Liver (tissue), 9 donors: ENCODE data around the gene RORC. TPM values are rescaled to one million over a fixed set of nuclear protein-coding genes. Genes with fewer than 3 reads are reported as not detected.
"Not testable (repeated sequence)": the region's sequence is repeated elsewhere in the genome, so short reads cannot be mapped to it uniquely, and the experiment has no call there.

Source experiments
- DNase-seq: peaks from one replicate; pipeline ENCODE4 v3.0.0-alpha.2; 2017; ENCODE audit warnings: low spot score
- H3K27ac ChIP-seq, 2 donors: one replicate each; pipeline ENCODE4 v1.7.0; 2013; ENCODE audit warnings: inconsistent platforms in 2 of 2, low read length in 2 of 2, control low read depth in 1 of 2, low read depth in 1 of 2, mild to moderate bottlenecking in 1 of 2
- H3K27me3 ChIP-seq, 4 donors: one replicate each; pipeline versions ENCODE4 v1.6.1 to v1.7.0; 2013; ENCODE audit warnings: low read length in 3 of 4, inconsistent platforms in 1 of 4, mild to moderate bottlenecking in 1 of 4, moderate library complexity in 1 of 4; ENCODE audit not compliant: control insufficient read depth in 4 of 4, insufficient read depth in 4 of 4
- H3K36me3 ChIP-seq, 4 donors: one replicate each; pipeline versions ENCODE4 v1.6.1 to v1.7.0; 2013; ENCODE audit warnings: low read length in 3 of 4, mild to moderate bottlenecking in 3 of 4, low read depth in 1 of 4, moderate library complexity in 1 of 4; ENCODE audit not compliant: control insufficient read depth in 4 of 4, insufficient read depth in 3 of 4
- H3K4me1 ChIP-seq, 4 donors: one replicate each; pipeline versions ENCODE4 v1.6.1 to v1.7.0; 2013; ENCODE audit warnings: low read length in 3 of 4, mild to moderate bottlenecking in 3 of 4, moderate library complexity in 1 of 4; ENCODE audit not compliant: control insufficient read depth in 4 of 4, insufficient read depth in 4 of 4
- H3K4me3 ChIP-seq, 3 donors: one replicate each; pipeline versions ENCODE4 v1.6.1 to v1.7.0; 2013; ENCODE audit warnings: low read length in 3 of 3, control low read depth in 1 of 3, low read depth in 1 of 3, mild to moderate bottlenecking in 1 of 3
- H3K9ac ChIP-seq, 2 donors: one replicate each; pipeline ENCODE4 v1.7.0; 2013; ENCODE audit warnings: low read length in 2 of 2, mild to moderate bottlenecking in 2 of 2, moderate library complexity in 2 of 2, control low read depth in 1 of 2, low read depth in 1 of 2
- H3K9me3 ChIP-seq, 4 donors: one replicate each; pipeline versions ENCODE4 v1.6.1 to v1.7.0; 2013; ENCODE audit warnings: low read length in 3 of 4; ENCODE audit not compliant: control insufficient read depth in 4 of 4
- FOXA1 ChIP-seq: IDR thresholded peaks from 2 replicates; pipeline ENCODE4 v1.6.1; 2016; ENCODE audit warnings: antibody characterized with exemption
- FOXA2 ChIP-seq: IDR thresholded peaks from 2 replicates; pipeline ENCODE4 v1.6.1; 2016; ENCODE audit warnings: antibody characterized with exemption
- GABPA ChIP-seq, 2 donors: IDR thresholded peaks in 1 of 2; conservative IDR thresholded peaks in 1 of 2; 2 replicates each; pipeline ENCODE4 v1.6.1; 2016; ENCODE audit warnings: antibody characterized with exemption in 2 of 2, mild to moderate bottlenecking in 1 of 2, moderate library complexity in 1 of 2
- JUND ChIP-seq, 2 donors: IDR thresholded peaks; 2 replicates each; pipeline ENCODE4 v1.6.1; 2016; ENCODE audit warnings: antibody characterized with exemption in 2 of 2
- NR2F2 ChIP-seq: IDR thresholded peaks from 2 replicates; pipeline ENCODE4 v1.6.1; 2016; ENCODE audit warnings: antibody characterized with exemption
- SP1 ChIP-seq: IDR thresholded peaks from 2 replicates; pipeline ENCODE4 v1.6.1; 2018; ENCODE audit warnings: antibody characterized with exemption, mild to moderate bottlenecking
- TAF1 ChIP-seq: conservative IDR thresholded peaks from 2 replicates; pipeline ENCODE4 v1.6.1; 2016; ENCODE audit warnings: antibody characterized with exemption, mild to moderate bottlenecking
- WGBS: extraction: QIAGEN DNeasy Blood & Tissue Kit; methylation state at CpG from one replicate; pipeline ENCODE4 v1.1.7; 2013; 5-methylcytosine and 5-hydroxymethylcytosine counted together
- polyA plus RNA-seq, 2 donors: library from polyadenylated mRNA; stranded (reverse) in 1 of 2; unstranded in 1 of 2; fragments of 200-250 nt in 1 of 2; fragments of >200 nt in 1 of 2; fragmentation: Nextera tagmentation in 1 of 2; extraction: Ambion mirVana in 1 of 2; gene quantifications; one replicate each; pipeline versions ENCODE4 v1.2.1 to v1.2.3, GENCODE V29; 2013 to 2015
- total RNA-seq, 2 donors: library from RNA; depleted of rRNA; stranded (reverse); fragments of >200 nt; gene quantifications; one replicate each; pipeline ENCODE4 v1.2.3, GENCODE V29; 2014
- TF ChIP-seq, protein P1 (sequence below): IDR thresholded peaks from 2 replicates; pipeline ENCODE4 v1.6.1; 2016; ENCODE audit warnings: antibody characterized with exemption
- TF ChIP-seq, protein P2 (sequence below): fragments of 150-350 bp; IDR thresholded peaks from 2 replicates; pipeline ENCODE4 v1.5.1; 2017; ENCODE audit warnings: improper control_type of control experiment, low read depth, low read length; ENCODE audit not compliant: missing input control
- TF ChIP-seq, protein P3 (sequence below): IDR thresholded peaks from 2 replicates; pipeline ENCODE4 v1.6.1; 2016; ENCODE audit warnings: antibody characterized with exemption
- donor health status: healthy.
- donor health status: healthy.
- donor health status: healthy.
- donor health status: healthy.
- donor health status: healthy.

Gene RORC
- total and polyA plus RNA-seq, 4 donors: 2.9 to 59.2 (median 13.0) TPM

DNA sequence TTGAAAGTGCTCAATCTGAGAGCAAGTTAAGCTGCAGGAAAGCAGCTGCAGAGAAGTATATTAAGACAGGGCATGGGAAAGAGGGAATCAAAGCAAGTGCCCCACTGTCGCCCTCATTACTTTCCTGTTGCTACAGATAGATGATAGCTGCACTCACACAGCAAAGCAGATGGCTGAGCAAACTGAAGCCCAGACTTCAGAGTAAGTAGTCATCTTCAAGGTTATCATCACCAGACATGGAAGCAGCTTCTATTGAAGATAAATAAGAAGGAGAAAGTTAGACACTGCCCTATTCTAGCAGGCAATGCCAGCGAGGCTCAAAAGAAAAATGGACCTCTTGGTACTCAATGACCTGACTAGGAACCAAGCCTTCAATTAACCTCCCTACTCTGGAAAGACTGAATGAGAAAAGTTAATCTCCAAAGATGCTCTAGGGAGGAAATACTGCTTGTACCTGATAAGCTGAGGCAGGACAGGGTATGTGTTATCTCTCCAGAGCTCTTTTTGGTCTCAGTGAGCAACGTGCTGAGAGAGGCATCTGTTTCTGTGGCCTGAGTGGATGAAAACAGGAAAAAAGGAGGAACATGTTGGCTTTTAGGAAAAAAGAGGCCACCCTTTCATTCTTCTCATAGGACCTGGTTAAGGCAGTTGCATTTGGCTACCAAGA, 57.2 kb downstream of the RORC start:
- DNase-seq: no peak
- 69% methylated on average over 3 of the region's 3 CpGs for WGBS
- H3K27ac ChIP-seq: no peak overlapping the region
- no peaks in the 10 kb centered on the region for H3K27me3 ChIP-seq
- TF ChIP-seq, protein P1, sequence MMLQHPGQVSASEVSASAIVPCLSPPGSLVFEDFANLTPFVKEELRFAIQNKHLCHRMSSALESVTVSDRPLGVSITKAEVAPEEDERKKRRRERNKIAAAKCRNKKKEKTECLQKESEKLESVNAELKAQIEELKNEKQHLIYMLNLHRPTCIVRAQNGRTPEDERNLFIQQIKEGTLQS: no peak
- TF ChIP-seq JUND (IDR thresholded peaks at IDR 0.05): no peak
- no peak for TF ChIP-seq SP1
- TF ChIP-seq, protein P2, sequence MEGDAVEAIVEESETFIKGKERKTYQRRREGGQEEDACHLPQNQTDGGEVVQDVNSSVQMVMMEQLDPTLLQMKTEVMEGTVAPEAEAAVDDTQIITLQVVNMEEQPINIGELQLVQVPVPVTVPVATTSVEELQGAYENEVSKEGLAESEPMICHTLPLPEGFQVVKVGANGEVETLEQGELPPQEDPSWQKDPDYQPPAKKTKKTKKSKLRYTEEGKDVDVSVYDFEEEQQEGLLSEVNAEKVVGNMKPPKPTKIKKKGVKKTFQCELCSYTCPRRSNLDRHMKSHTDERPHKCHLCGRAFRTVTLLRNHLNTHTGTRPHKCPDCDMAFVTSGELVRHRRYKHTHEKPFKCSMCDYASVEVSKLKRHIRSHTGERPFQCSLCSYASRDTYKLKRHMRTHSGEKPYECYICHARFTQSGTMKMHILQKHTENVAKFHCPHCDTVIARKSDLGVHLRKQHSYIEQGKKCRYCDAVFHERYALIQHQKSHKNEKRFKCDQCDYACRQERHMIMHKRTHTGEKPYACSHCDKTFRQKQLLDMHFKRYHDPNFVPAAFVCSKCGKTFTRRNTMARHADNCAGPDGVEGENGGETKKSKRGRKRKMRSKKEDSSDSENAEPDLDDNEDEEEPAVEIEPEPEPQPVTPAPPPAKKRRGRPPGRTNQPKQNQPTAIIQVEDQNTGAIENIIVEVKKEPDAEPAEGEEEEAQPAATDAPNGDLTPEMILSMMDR: no peak
- TF ChIP-seq FOXA1: no peak
- TF ChIP-seq, protein P3, sequence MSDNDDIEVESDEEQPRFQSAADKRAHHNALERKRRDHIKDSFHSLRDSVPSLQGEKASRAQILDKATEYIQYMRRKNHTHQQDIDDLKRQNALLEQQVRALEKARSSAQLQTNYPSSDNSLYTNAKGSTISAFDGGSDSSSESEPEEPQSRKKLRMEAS: no peak
- TF ChIP-seq GABPA (IDR thresholded peaks at IDR 0.05 in 1 of 2, conservative IDR thresholded peaks at IDR 0.05 in 1 of 2): no peak
- no peak for TF ChIP-seq FOXA2
- no peak for TF ChIP-seq NR2F2
- peaks cover 0 to 14% (median 4%) of the 10 kb centered on the region in 4 donors for H3K36me3 ChIP-seq
- no peak overlapping the region for H3K9ac ChIP-seq
- peaks cover 0 to 4% (median 1%) of the 10 kb centered on the region in 4 donors for H3K4me1 ChIP-seq
- no peaks in the 10 kb centered on the region for H3K9me3 ChIP-seq
- H3K4me3 ChIP-seq: no peak overlapping the region

DNA sequence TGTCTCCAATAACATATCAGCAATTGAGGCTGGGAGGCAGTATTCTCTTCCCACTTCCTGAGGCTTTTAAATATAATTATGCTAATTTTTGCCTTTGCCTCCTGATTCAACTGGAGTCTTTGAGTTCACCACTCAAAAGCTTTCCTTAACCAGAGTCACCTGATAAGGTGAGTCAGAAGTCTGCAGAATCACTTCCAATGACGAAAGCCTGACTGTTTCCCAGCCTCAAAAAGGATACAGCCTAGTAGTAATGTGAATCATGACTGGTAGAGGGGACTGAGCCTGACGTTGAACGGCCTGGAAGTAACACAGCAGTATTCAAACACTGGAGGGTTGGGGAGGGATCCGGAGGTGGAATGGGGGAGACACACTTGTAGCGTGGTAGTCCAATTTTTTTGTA, 57.9 kb downstream of the RORC start:
- H3K27ac ChIP-seq: no peak overlapping the region
- peaks cover 0 to 14% (median 2%) of the 10 kb centered on the region in 4 donors for H3K36me3 ChIP-seq
- H3K4me3 ChIP-seq: no peak overlapping the region
- H3K4me1 ChIP-seq: peaks cover 0 to 4% (median 1%) of the 10 kb centered on the region in 4 donors
- TF ChIP-seq TAF1 (no peak), SP1 (no peak)
- TF ChIP-seq, protein P3: no peak
- no peaks in the 10 kb centered on the region for H3K27me3 ChIP-seq
- no peak overlapping the region for H3K9ac ChIP-seq
- DNase-seq: no peak
- WGBS: 86% methylated on average over 5 of the region's 5 CpGs
- no peaks in the 10 kb centered on the region for H3K9me3 ChIP-seq

DNA sequence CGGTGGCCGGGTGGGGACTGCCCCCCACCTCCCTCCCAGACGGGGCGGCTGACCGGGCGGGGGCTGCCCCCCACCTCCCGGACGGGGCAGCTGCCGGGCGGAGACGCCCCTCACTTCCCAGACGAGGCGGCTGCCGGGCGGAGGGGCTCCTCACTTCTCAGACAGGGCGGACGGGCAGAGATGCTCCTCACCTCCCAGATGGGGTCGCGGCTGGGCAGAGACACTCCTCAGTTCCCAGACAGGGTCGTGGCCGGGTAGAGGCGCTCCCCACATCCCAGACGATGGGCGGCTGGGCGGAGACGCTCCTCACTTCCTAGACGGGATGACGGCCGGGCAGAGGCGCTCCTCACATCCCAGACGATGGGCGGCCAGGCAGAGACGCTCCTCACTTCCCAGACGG, 62.3 kb downstream of the RORC start:
- H3K4me1 ChIP-seq, H3K9ac ChIP-seq, H3K36me3 ChIP-seq, H3K4me3 ChIP-seq, H3K9me3 ChIP-seq, DNase-seq, H3K27me3 ChIP-seq, H3K27ac ChIP-seq: not testable (repeated sequence)
- 90% methylated on average over 34 of the region's 34 CpGs for WGBS

- not testable (repeated sequence) for H3K9ac ChIP-seq, H3K27me3 ChIP-seq, H3K4me3 ChIP-seq, H3K4me1 ChIP-seq, H3K9me3 ChIP-seq, H3K27ac ChIP-seq, DNase-seq, H3K36me3 ChIP-seq
- WGBS: 47% methylated on average over 2 of the region's 7 CpGs
Observed at GRCh38 chr1:151768351-151769066, 63.1 kb downstream of the RORC start.
